Activated T-helper 2 cell treated with anti-CD3 and anti-CD28 coated beads, Interferon-gamma antibody, Interleukin-2, Interleukin-4, amounts not matched to agents 10 μg/mL and 5 μg/mL and 100 μg/mL, durations not matched to agents 14 hours and 24 hours and 36 hours (primary cell): Measurements from ENCODE around the gene DYNC1I1. TPM values are rescaled to one million over a fixed set of nuclear protein-coding genes. Genes with fewer than 3 reads are reported as not detected.
"Not testable (repeated sequence)": the region's sequence is repeated elsewhere in the genome, so short reads cannot be mapped to it uniquely, and the experiment has no call there.

Experiments
- DNase-seq: peaks from one replicate; pipeline ENCODE4 v3.0.0; 2021; ENCODE audit warnings: low spot score
- H3K27ac Mint-ChIP-seq: one replicate; pipeline ENCODE4 v1.8.0; 2021; ENCODE audit warnings: mixed read lengths
- H3K27me3 Mint-ChIP-seq: one replicate; pipeline ENCODE4 v1.8.0; 2021; ENCODE audit warnings: low read depth, mixed read lengths
- H3K36me3 Mint-ChIP-seq: one replicate; pipeline ENCODE4 v1.8.0; 2021; ENCODE audit warnings: low read depth, mixed read lengths
- H3K4me1 Mint-ChIP-seq: one replicate; pipeline ENCODE4 v1.8.0; 2021; ENCODE audit warnings: low read depth, mixed read lengths
- H3K4me3 Mint-ChIP-seq: one replicate; pipeline ENCODE4 v1.8.0; 2021; ENCODE audit warnings: low read depth, mild to moderate bottlenecking, moderate library complexity, mixed read lengths
- H3K9me3 Mint-ChIP-seq: one replicate; pipeline ENCODE4 v1.8.0; 2021; ENCODE audit warnings: mixed read lengths
- intact Hi-C: fragments of 100-400 bp; cut with micrococcal nuclease; formaldehyde crosslinking; loops from one replicate; pipeline ENCODE4 v1.15.1; 2023
- total RNA-seq: library from RNA; stranded (reverse); gene quantifications from 2 replicates; pipeline ENCODE4 v1.2.3, GENCODE V29; 2022

The DYNC1I1 gene
- total RNA-seq, 1 donor from 2014 or later, result not detected

DNA sequence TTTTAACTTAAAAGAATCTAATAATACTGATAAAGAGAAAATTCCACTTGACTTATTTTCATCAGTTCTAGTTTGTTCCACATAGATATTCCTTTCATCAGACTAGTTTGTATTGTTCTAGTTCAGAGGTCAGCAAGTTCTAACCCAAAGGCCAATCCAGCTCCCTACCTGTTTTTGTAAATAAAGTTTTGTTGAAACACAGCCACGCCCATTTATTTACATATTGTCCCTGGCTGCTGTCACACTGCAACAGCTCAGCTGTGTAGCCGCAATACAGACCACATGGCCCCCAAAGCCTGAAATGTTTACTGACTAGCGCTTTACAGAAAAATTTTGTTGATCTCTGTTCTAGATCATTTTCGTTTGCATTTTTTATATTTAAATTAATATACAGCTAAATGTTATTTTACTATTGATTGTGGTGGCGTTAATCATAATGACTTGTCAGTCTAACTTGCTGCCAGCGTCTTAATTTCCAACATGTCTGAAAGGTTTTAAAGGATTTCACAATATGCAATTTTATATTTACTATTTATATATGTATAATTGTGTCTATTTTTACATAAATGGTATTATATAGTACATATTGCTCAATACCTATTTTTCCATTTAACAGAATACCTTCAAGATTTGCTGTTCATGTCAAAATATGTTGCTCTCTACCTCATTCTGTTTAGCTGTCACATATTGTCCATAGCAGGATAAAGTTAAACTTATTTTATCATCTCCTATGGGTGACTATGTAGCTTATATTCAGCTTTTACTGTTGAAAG is 159.3 kb downstream of the DYNC1I1 start:
- H3K36me3 Mint-ChIP-seq, result no peaks in the 10 kb centered on the region
- no peak overlapping the region for H3K4me3 Mint-ChIP-seq
- H3K4me1 Mint-ChIP-seq, result no peaks in the 10 kb centered on the region
- H3K27ac Mint-ChIP-seq, result no peak overlapping the region
- H3K27me3 Mint-ChIP-seq, result peaks cover 13% of the 10 kb centered on the region
- no peak for DNase-seq
- H3K9me3 Mint-ChIP-seq, result no peaks in the 10 kb centered on the region
- intact Hi-C loops, result no loop called here

DNA sequence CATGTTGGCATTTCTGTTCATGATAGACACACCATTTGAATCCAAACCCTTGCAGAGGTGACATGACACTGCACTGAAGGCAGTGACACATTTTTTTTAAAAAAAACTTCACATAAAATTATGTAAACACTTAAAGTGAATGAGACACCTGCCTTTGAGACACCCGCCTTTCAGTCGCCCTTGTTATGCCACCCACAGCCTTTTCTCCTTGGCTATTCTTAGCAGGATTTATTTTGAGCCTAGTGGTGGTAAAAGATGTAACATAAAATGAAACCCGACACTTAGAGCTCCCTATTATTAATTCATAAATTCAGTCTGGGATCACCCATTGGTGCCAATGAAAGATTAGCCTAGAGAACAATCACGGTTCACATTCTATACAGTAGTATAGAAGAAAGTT is 161.3 kb downstream of the DYNC1I1 start:
- no peak overlapping the region for H3K4me3 Mint-ChIP-seq
- no peaks in the 10 kb centered on the region for H3K36me3 Mint-ChIP-seq
- no peak for DNase-seq
- intact Hi-C loops, result no loop called here
- H3K27ac Mint-ChIP-seq, result no peak overlapping the region
- H3K27me3 Mint-ChIP-seq, result peaks cover 10% of the 10 kb centered on the region
- H3K9me3 Mint-ChIP-seq, result no peaks in the 10 kb centered on the region
- no peaks in the 10 kb centered on the region for H3K4me1 Mint-ChIP-seq

DNA sequence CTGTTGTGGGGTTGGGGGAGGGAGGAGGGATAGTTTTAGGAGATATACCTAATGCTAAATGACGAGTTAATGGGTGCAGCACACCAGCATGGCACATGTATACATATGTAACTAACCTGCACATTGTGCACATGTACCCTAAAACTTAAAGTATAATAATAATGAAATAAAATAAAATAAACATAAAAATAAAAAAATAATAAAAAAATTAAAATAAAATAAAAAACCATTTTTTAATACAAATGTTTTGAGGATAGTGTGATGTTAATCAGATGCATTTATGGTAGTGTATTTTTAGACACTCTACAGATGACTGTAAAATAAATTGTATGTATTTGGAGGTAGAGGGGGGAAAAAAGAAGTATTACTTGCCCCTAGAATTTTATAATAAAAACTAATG is 172.5 kb downstream of the DYNC1I1 start:
- H3K4me3 Mint-ChIP-seq, H3K4me1 Mint-ChIP-seq, DNase-seq, intact Hi-C loops, H3K9me3 Mint-ChIP-seq, H3K27ac Mint-ChIP-seq, H3K27me3 Mint-ChIP-seq, H3K36me3 Mint-ChIP-seq: not testable (repeated sequence)

DNA sequence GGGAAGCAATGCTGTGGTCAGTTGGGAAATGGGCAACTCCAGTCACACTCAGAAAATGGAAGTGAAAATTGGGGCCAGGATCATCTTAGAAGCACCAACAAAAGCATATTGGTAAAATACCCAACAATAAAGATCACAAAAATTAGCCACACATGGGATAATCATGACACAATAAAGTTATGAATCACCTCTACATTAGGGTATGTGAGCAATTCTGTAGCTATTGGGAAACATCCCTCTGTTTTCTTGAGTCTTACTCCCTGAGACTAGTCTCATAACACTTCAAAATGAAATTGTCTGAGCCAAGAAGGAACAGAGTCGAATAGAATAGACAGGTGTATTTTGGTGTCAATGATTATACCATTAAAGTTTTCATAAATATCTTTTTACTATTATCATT is 178.3 kb downstream of the DYNC1I1 start:
- intact Hi-C loops, result no loop called here
- Mint-ChIP-seq H3K4me3 (no peak overlapping the region), H3K9me3 (no peaks in the 10 kb centered on the region), H3K27ac (no peak overlapping the region), H3K36me3 (no peaks in the 10 kb centered on the region), H3K27me3 (peaks cover 6% of the 10 kb centered on the region), H3K4me1 (no peaks in the 10 kb centered on the region)
- no peak for DNase-seq

DNA sequence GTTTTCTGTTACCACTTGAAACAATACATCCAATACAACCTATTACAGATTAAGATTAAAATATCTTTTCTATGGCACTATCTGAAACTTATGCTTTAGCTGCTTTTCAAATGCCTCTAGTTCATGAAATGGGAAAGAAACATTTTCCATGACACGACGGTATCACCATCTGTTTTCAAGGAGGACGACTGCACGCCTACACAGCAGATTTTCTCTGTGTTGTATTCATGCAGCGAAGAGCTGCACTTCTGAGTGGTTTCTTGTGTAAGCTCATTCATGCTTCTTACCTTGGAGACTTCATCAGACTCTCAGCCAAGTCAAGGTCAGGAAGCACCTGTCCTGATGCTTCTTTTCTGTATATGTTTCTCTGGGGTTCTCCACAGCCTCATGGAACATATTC is 179.2 kb downstream of the DYNC1I1 start:
- Mint-ChIP-seq H3K36me3 (no peaks in the 10 kb centered on the region), H3K27ac (no peak overlapping the region), H3K9me3 (no peaks in the 10 kb centered on the region), H3K27me3 (peaks cover 6% of the 10 kb centered on the region), H3K4me3 (no peak overlapping the region), H3K4me1 (no peaks in the 10 kb centered on the region)
- intact Hi-C loops, result no loop called here
- DNase-seq, result no peak

DNA sequence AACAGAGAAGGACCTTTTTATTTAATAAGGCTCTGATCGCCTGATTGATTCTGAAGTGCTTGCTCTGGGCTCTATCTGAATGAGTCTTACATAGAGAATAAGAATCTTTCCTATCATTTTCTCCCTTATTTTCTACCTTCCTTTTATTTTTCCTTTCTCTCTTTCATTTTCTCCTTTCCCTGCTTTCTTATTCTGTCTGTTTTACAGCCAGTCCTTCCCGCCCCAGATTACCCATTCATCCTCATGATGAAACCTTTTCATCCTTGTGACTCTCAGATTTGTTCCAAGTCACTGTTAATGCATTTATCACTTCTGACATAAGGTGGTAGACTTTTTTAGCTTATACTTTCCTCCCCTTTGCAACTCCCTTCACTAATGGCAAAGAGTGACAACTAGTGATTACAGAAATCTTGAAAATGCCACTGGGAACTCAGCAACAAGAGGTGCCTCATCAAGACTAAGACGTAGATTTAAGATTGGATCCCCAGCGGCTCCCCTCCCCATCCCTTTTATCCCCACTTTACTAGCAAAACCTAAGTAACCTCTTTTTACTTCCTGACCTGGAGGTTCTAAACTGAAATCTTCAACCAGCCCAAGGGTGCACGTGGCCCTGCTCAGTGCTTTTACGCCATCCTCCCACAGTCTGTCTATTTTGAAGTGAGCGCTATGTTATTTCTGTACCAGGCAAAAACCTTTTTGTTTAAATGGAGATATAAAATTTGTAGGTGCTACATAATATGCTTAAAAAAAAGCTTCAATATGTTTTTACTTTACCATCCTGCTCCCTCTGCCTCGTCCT is 179.8 kb downstream of the DYNC1I1 start:
- no peaks in the 10 kb centered on the region for H3K36me3 Mint-ChIP-seq
- intact Hi-C loops, result no loop called here

DNA sequence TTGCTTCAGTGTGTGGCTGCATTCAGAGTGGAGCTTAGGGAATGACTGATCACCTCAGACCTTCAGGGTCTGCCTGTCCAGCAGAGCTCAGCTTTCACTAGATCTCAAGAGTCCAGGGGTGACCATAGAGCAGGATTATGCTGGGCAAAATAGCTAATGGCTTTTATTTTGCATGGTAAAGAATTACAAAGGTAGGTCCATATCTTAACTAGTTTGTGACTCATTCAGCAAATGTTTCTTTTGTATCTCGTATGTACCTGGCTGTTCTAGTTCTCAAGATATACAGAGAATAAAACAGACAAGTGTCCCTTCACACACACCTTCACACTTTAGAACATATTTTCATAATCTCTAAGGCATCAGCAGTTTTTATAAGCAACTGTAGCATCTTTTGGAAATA is 180.5 kb downstream of the DYNC1I1 start:
- no peak for DNase-seq
- intact Hi-C loops, result no loop called here
- no peaks in the 10 kb centered on the region for H3K36me3 Mint-ChIP-seq

More for the DNA sequence above, 179.8 kb downstream of the DYNC1I1 start:
- Mint-ChIP-seq H3K27ac (no peak overlapping the region), H3K27me3 (peaks cover 2% of the 10 kb centered on the region), H3K9me3 (no peaks in the 10 kb centered on the region), H3K4me1 (no peaks in the 10 kb centered on the region), H3K4me3 (no peak overlapping the region)
- no peak for DNase-seq

DNA sequence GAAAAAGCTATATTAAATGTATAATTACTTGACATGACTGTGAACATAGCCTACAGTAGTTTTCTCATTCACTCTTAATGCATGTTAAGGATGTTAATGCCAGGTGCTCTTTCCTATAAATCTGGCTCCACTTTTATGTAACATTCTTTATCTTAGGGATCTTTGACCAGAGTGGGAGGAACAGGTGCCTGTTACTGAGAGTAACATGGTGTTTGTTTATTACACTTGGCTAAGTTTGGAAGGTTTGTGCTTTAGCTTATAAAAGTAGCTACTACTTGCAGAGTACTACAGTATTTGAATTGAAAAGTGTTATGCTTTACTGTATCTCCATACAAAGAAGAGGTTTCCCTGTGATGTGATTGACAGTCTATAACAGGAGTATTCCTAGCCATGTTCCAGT is 183.4 kb downstream of the DYNC1I1 start:
- no peak for DNase-seq
- Mint-ChIP-seq H3K27me3 (peaks cover 2% of the 10 kb centered on the region), H3K36me3 (no peaks in the 10 kb centered on the region), H3K4me3 (no peak overlapping the region), H3K4me1 (no peaks in the 10 kb centered on the region), H3K27ac (no peak overlapping the region), H3K9me3 (no peaks in the 10 kb centered on the region)
- intact Hi-C loops, result no loop called here

More for the DNA sequence above, 180.5 kb downstream of the DYNC1I1 start:
- no peaks in the 10 kb centered on the region for H3K9me3 Mint-ChIP-seq
- H3K27me3 Mint-ChIP-seq, result peaks cover 2% of the 10 kb centered on the region
- no peak overlapping the region for H3K27ac Mint-ChIP-seq
- H3K4me3 Mint-ChIP-seq, result no peak overlapping the region
- no peaks in the 10 kb centered on the region for H3K4me1 Mint-ChIP-seq

DNA sequence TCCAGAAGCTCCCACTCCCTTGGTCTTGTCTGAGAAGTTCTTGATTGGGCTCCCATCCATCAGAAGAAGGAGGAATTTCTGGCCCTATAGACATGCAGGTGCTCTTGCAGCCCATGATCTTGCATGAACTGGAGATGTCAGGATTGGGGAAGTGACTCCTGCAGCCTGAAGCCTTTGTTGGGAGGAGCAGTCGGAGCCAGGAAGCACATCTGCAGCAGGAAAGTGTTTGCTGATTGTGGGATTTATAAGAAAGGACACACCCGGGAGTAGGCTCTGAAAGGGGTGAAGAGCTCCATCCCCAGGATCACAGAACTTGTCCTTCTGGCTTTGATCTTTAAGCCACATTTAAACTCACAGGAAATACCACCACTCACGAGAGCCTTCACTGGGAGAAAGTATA is 185.2 kb downstream of the DYNC1I1 start:
- no peak for DNase-seq
- no peaks in the 10 kb centered on the region for H3K27me3 Mint-ChIP-seq
- H3K36me3 Mint-ChIP-seq, result no peaks in the 10 kb centered on the region
- no peak overlapping the region for H3K4me3 Mint-ChIP-seq
- H3K4me1 Mint-ChIP-seq, result no peaks in the 10 kb centered on the region
- no peaks in the 10 kb centered on the region for H3K9me3 Mint-ChIP-seq
- intact Hi-C loops, result no loop called here
- H3K27ac Mint-ChIP-seq, result no peak overlapping the region

DNA sequence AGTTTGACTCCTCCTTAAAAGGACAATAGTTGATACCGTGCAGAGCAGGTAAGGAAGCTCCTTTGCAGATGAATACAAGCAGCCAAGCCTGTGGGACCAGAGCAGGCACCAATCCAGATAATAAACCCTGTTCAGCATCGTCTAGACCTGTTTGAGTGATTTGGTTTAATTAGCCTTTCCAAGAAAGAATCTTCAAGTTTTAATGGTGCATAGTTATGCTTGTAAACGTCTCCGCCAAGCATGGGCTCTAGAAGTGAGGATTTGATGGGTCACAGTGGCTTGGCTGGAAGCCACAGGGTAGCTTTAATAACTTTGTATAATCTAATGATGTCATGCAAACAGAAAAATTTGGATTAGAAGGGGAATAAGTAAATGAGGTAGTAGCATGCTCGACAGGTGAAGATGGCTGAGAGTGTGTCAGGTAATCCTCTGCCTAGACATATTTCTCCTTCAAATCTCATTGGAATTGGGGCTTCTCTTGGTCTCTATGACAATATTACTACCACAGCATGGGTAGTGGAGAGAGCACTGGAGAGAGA is 188.4 kb downstream of the DYNC1I1 start:
- intact Hi-C loops, result no loop called here
- Mint-ChIP-seq H3K27ac (no peak overlapping the region), H3K36me3 (no peaks in the 10 kb centered on the region), H3K4me1 (no peaks in the 10 kb centered on the region), H3K4me3 (no peak overlapping the region), H3K9me3 (no peaks in the 10 kb centered on the region), H3K27me3 (no peaks in the 10 kb centered on the region)
- DNase-seq, result no peak

DNA sequence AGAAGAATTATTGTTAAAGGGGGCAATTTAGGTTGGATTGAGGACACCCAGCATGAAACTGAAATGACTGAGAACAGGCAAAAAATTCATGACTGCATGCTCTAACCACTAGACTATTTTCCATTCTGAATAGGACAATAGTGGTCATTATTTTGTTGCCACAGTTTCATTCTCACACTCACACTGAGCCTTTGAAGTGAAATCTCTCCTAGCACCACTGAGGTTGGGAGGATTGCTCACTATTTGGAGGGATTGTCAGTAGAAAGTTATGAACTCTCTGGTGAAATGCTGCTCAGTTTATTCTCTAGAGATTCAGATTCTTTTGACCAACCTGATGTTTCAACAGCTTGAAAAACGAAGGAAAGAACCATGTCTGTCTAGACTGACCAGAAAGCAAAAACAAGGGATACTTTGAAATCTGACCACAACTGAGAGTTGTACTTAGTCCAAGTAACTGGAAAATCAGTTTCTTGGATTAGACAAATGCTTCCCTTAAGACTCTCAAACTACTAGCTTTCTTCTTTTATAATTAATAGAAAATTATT is 191.2 kb downstream of the DYNC1I1 start:
- H3K4me3 Mint-ChIP-seq, result no peak overlapping the region
- H3K36me3 Mint-ChIP-seq, result no peaks in the 10 kb centered on the region
- H3K4me1 Mint-ChIP-seq, result no peaks in the 10 kb centered on the region
- H3K9me3 Mint-ChIP-seq, result no peaks in the 10 kb centered on the region
- intact Hi-C loops, result no loop called here
- H3K27ac Mint-ChIP-seq, result no peak overlapping the region
- no peak for DNase-seq
- no peaks in the 10 kb centered on the region for H3K27me3 Mint-ChIP-seq

DNA sequence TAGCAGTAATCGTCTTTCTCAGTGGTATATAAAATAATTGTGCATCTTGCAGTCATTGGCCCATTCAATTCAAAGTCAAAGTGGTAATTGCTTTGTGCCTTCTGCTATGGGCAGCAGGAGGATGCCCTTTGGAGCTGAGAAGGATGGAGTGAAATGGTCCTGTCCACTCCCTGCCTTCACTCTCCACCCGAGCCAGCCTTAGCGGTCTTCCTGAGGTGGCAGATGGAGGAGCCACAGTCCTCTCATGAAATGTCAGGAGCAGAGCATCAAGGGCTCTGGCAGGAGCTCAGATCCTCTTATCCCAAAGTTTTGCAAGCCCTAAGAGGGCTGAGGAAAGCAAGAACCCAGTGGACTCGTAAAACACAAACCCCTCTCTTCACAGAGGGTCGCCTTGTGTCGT is 199.4 kb downstream of the DYNC1I1 start:
- no peaks in the 10 kb centered on the region for H3K36me3 Mint-ChIP-seq
- intact Hi-C loops, result no loop called here
- no peak overlapping the region for H3K27ac Mint-ChIP-seq

DNA sequence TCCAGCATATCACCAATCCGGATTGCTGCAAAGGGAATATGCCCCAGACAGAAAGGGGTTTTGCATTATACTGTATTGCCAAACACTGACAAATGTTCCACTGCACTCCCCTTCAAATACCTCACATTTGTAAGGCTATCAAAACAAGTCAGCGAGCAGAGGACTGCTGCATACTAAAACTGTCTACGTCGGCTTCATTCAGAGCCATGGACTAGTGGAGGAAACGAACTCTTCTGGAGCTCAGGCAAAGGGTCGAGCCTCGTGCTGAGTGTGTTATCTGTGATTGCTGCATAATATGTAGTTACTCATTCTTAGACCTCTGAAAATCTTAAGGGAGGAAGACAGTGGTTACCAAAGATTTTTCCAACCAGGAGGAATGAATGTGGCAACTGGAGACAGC is 200.2 kb downstream of the DYNC1I1 start:
- H3K4me1 Mint-ChIP-seq, result no peaks in the 10 kb centered on the region
- intact Hi-C loops, result no loop called here
- no peak for DNase-seq
- no peaks in the 10 kb centered on the region for H3K27me3 Mint-ChIP-seq
- H3K9me3 Mint-ChIP-seq, result no peaks in the 10 kb centered on the region
- no peaks in the 10 kb centered on the region for H3K36me3 Mint-ChIP-seq
- H3K4me3 Mint-ChIP-seq, result no peak overlapping the region
- H3K27ac Mint-ChIP-seq, result no peak overlapping the region

More for the DNA sequence above, 199.4 kb downstream of the DYNC1I1 start:
- Mint-ChIP-seq H3K4me3 (no peak overlapping the region), H3K9me3 (no peaks in the 10 kb centered on the region), H3K4me1 (no peaks in the 10 kb centered on the region), H3K27me3 (no peaks in the 10 kb centered on the region)
- no peak for DNase-seq
